Activated CD8-positive, alpha-beta memory T cell treated with anti-CD3 and anti-CD28 coated beads for 36 hours (primary cell): ENCODE measurements around the gene SGPP2. TPM values are rescaled to one million over a fixed set of nuclear protein-coding genes. Genes with fewer than 3 reads are reported as not detected.
"Not testable (repeated sequence)": the region's sequence is repeated elsewhere in the genome, so short reads cannot be mapped to it uniquely, and the experiment has no call there.

ENCODE experiments used
- CTCF ChIA-PET: fragments of 350-600 bp; sonication (Branson Sonifier 250); formaldehyde crosslinking; loops from one replicate; lab custom pipeline; 2021; ENCODE audit warnings: antibody characterized with exemption; lab: Charles Lee
- POLR2A ChIA-PET: fragments of 350-600 bp; sonication (Branson Sonifier 250); formaldehyde crosslinking; loops from one replicate; lab custom pipeline; 2021; ENCODE audit warnings: antibody characterized with exemption; lab: Charles Lee
- total RNA-seq, 2 experiments: library from RNA; stranded (reverse); gene quantifications; one replicate each; pipeline ENCODE4 v1.2.3, GENCODE V29; 2021

SGPP2 gene
- total RNA-seq, 2 experiments from 2014 or later: 5.6 to 5.7 TPM

DNA sequence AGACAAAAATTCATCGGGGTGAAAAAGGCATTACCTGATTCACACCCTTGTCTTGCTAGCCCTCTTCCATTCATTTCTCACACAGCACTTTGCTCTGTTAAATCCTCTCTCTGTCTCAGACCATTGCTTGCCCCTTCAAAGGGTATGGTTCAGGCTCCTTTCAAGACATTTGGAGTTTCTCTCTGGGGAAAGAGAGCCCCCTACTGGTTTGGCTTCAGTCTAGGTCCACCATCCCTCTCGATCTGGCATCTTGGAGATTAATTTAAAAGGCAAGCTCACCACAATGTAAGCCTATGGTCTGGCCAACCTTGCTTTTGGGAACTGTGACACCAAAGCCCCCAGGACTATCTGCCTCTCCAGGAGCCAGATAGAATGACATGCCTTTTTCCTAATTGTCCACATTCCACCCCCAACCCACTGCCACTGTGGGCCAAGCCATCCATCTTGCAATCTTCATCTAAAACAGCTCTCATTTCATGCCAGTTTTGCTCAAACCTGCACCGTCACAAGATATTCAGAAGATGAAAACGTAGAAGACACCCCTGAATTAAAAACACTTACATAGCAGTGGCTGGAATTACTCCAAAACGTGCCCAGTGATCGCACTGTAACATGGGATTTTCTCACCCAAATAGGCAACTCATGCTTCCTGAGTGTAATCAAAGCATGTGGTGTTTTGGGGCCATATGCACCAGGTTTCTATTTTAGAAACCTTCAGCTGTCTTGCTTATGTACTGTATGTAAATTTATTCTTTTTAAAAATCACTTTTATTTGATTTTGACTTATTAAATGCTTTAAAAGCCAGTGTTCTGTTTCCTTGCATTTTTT, 137.7 kb downstream of the SGPP2 start:
- ChIA-PET CTCF (interaction anchor here (1.0 to 2.4 kb wide), 2 partner anchors 242 to 244 kb away, joined by 4 to 6 read pairs; a partner anchor contains a TSS), POLR2A (no interaction called here)

DNA sequence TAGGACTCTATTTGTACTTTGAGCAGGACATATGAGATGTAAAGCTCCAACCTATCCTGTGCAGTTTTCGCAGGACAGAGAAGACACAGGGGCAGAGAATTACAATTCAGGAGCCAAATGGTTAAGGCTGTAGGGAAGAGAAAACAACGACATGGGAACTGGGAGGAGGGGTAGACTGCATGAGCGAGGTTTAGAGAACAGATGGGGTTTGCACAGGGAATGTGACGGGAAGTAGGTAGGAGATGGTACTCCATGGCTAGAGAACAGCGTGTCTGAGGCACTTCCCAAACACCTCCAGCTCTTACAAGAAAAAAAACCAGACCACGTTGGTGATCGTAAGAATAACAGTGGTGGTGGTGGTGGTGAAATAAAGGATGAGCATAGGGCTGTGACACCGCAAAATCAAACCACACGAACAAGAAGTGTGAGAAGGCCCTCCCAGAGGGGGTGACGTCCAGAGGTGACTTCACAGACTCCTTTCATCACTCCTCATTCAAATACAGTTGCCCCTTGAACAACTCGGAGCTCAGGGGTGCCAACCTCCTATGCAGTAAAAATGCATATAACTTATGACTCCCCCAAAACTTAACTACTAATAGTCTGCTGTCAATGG, 138.9 kb downstream of the SGPP2 start:
- ChIA-PET POLR2A (no interaction called here), CTCF (interaction anchor here (2.4 kb wide), 1 partner anchor 243 kb away, joined by 6 read pairs; a partner anchor contains a TSS)

DNA sequence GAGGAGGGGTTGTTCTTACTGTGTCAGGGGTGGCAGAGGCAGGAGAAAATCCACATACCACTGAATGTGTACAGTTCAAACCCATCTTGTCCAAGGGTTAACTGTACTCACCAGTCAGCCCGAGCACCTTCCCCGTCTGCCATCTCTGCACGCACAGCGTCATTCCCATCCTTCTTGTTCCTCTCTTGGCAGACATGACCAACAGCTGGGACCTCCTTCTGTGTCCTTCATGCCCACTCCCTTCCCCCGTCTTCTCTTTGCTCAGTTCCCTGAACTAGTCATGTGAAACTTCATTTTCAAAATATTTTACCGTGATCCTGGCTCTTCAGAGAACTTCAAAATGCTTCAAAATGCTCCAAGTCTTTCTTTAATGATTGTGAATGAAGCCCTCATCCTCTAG, 139.6 kb downstream of the SGPP2 start:
- ChIA-PET POLR2A (no interaction called here), CTCF (no interaction called here)

DNA sequence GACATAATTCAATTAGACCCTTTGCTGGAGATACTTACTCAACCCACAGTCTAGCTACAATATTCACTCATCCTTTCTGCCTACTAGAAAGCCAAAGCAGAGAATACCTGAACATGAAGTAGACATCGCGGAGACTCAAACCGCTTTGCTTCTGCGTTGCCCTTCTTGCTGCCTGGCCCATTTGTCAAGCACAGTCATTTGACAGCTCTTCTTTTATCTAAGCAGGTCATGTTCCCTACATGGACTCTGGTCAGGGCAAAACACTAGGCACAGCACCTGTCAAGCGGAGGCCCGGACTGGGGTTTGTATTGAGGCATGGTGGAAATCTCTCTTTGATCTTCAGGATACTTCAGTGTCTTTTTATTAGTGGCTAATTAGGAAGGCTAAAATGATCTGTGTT, 141.9 kb downstream of the SGPP2 start:
- POLR2A ChIA-PET: no interaction called here
- CTCF ChIA-PET: no interaction called here

GRCh38 chr2:222568865-222569264, 144.5 kb downstream of the SGPP2 start:
- POLR2A ChIA-PET: no interaction called here
- CTCF ChIA-PET: no interaction called here

GRCh38 chr2:222569826-222570225, 145.5 kb downstream of the SGPP2 start:
- POLR2A ChIA-PET: no interaction called here
- CTCF ChIA-PET: interaction anchor here (0.5 kb wide), 1 partner anchor 512 kb away, joined by 4 read pairs; no protein-coding TSS in a partner anchor

DNA sequence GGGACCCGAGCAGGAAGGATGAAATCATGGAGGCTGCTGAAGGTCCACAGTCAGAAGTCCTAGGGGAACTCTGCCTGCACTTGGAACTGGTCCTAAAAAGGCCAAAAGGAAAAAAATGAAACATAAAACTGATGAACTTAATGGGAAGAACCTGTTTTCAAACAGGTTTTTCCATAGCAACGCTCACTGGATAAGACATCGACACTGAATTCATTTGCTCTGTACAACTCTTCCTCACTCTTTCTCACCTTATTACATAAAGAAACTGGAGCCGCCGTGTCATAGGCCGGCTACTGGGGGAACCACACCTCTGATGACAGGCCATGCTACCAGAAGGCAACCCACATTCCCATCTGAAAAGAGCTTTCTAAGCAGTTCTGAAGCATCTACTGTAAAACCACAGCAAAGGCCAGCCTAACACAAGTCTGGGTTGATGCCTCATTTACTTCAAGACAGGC, 147.9 kb downstream of the SGPP2 start:
- CTCF ChIA-PET: no interaction called here

DNA sequence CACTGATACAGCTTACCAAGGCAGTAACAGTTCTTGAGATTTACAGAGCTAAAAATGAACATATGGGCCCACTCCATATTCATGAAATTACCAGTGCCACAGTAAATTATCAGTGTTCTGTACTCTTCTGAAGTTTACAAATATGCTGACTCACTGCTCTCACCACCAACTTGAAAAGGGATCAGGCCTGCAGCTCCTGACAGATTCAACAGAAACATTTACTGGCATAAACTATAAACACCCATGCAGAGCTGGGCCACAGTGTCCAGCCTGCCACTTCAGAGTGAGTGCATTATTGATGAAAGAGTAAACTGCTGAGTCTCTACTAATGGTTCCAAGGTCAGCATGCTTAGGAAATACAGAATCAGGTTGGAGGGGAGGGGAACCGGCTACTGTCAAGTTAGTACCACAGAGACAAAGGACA, 148.4 kb downstream of the SGPP2 start:
- ChIA-PET CTCF (interaction anchor here (0.5 kb wide), 1 partner anchor 515 kb away, joined by 3 read pairs; no protein-coding TSS in a partner anchor), POLR2A (no interaction called here)

More for the DNA sequence above, 147.9 kb downstream of the SGPP2 start:
- POLR2A ChIA-PET: no interaction called here

GRCh38 chr2:222575618-222576017, 151.3 kb downstream of the SGPP2 start:
- CTCF ChIA-PET: no interaction called here

GRCh38 chr2:222576171-222577081, 152.1 kb downstream of the SGPP2 start:
- ChIA-PET CTCF (no interaction called here), POLR2A (no interaction called here)

More at GRCh38 chr2:222575618-222576017, 151.3 kb downstream of the SGPP2 start:
- POLR2A ChIA-PET: no interaction called here

DNA sequence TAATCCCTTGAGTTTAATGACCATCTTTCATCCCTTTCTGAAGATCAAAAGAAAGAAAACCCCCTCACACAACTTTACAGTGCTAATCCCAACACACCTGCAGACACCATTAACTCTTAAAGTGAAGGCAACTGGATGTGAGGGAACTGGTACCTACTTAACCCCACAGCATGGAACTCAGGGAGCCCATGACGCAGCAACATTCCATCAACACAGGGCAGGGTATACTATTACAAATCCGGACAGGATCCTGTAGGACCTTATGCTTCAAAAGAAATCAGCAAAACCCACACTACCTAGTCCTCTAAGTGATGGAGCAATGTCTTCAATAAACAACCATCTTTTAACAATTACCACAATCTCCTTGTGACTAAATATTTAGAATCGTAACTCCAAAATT, 153.0 kb downstream of the SGPP2 start:
- CTCF ChIA-PET: no interaction called here
- POLR2A ChIA-PET: no interaction called here

DNA sequence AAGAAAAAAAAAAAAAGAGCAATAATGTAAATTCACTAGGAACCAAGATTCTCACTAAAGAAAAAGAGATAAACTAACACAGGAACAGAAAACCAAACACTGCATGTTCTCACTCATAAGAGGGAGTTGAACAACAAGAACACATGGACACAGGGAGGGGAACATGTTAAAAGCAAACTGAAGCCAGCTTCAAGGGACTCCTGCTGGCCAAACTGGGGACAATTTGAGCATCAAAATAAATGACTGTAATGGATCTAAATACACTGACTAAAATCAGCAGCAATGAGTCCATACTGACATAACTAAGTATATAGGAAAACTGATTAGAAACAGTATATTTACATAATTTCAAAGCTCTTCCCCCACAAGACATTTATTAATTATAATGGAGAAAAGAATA, 158.6 kb downstream of the SGPP2 start:
- ChIA-PET POLR2A (no interaction called here), CTCF (interaction anchor here (0.7 kb wide), 1 partner anchor 253 kb away, joined by 3 read pairs; no protein-coding TSS in a partner anchor)

DNA sequence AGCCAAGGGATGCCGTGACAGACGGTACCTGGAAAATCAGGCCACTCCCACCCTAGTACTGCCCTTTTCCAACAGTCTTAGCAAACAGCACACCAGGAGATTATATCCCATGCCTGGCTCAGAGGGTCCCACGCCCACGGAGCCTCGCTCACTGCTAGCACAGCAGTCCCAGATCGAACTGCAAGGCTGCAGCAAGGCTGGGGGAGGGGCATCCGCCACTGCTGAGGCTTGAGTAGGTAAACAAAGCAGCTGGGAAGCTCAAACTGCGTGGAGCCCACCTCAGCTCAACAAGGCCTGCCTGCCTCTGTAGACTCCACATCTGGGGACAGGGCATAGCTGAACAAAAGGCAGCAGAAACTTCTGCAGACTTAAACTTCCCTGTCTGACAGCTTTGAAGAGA, 160.2 kb downstream of the SGPP2 start:
- POLR2A ChIA-PET, CTCF ChIA-PET: not testable (repeated sequence)

GRCh38 chr2:222591661-222592060, 167.3 kb downstream of the SGPP2 start:
- ChIA-PET CTCF (no interaction called here), POLR2A (no interaction called here)

GRCh38 chr2:222592176-222592575, 167.8 kb downstream of the SGPP2 start:
- ChIA-PET CTCF (no interaction called here), POLR2A (no interaction called here)

- POLR2A ChIA-PET: no interaction called here
- CTCF ChIA-PET: no interaction called here
Measured at GRCh38 chr2:222594679-222595078, 170.3 kb downstream of the SGPP2 start.

DNA sequence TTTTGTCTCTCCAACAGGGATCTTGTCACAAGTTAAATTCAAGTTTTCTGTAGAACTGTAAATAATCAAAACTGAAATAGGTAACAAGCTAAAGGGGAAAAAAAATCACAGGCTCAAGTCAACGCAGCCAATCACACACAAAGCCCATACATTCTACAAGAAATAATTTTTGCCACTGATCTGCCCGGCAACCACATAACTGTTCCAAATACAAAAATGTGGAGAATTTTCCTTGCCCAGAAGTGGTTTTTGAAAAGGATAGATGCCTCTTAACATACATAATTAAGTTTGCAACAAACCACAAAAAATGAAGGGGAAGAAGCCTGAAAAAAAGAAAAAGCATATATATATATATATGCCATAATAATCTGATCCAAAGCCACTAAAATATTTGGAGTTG, 171.2 kb downstream of the SGPP2 start:
- CTCF ChIA-PET: no interaction called here

DNA sequence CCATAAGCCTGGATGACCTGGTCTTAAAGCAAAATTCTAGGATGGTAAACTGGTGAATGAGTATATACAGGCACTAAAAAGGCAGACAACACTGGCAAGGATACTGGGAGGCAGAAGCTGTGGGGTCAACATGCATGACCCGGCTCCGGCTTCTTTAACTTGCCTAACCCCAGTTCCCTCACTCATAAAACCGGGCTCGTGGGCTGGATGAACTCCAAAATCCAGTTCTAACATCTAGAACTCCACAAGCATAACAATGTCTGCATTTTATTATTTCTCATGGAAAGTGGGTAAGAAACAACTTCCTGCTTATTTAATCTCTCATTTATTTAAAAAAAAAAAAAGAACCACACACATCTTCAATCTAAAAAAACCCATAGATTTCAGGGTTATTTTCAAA, 174.3 kb downstream of the SGPP2 start:
- CTCF ChIA-PET: no interaction called here

More for the DNA sequence above, 171.2 kb downstream of the SGPP2 start:
- POLR2A ChIA-PET: no interaction called here

GRCh38 chr2:222603501-222603900, 179.2 kb downstream of the SGPP2 start:
- POLR2A ChIA-PET: interaction anchor here (0.5 kb wide), 1 partner anchor 9 kb away, joined by 3 read pairs; no protein-coding TSS in a partner anchor

More for the DNA sequence above, 174.3 kb downstream of the SGPP2 start:
- POLR2A ChIA-PET: no interaction called here

More at GRCh38 chr2:222603501-222603900, 179.2 kb downstream of the SGPP2 start:
- CTCF ChIA-PET: no interaction called here
